K562 (cell line): Measurements from ENCODE around the gene ARMH1. TPM values are rescaled to one million over a fixed set of nuclear protein-coding genes. Genes with fewer than 3 reads are reported as not detected.
A peak's percentile ranks its signal among the peaks of the same experiment; 100 is the strongest.
"Not testable (repeated sequence)": the region's sequence is repeated elsewhere in the genome, so short reads cannot be mapped to it uniquely, and the experiment has no call there.

ENCODE experiments used
- ATAC-seq: fragments of 200-7000 bp; cut with Tn5 transposase; 3 replicates; pipeline ENCODE4 v1.9.1; 2020; ENCODE audit warnings: moderate library complexity
- BruUV-seq: library from RNA; stranded (reverse); fragments of 400-500 nt; replicated peaks from 2 replicates; lab custom pipeline; 2021; lab: Mats Ljungman, UMichigan
- CTCF ChIA-PET: fragments of 300-600 bp; formaldehyde crosslinking; extraction: SDS; loops from one replicate; lab custom pipeline; 2021; ENCODE audit warnings: low intra/inter-chr PET ratio; lab: Yijun Ruan, JAX
- POLR2A ChIA-PET: fragments of 300-600, 350-650 bp; sonication (Branson Sonifier 250); formaldehyde crosslinking; extraction: SDS; loops from one replicate; lab custom pipeline; 2021; ENCODE audit warnings: antibody characterized with exemption, inconsistent platforms; lab: Yijun Ruan, JAX
- DNase-seq, 4 experiments: peaks; one replicate each; pipeline versions ENCODE4 v3.0.0 to v3.0.0-alpha.2; 2011 to 2018; ENCODE audit warnings: low spot score in 3 of 4, mixed read lengths in 3 of 4; ENCODE audit errors: extremely low read depth in 1 of 4
- FAIRE-seq: peaks from 2 replicates; lab custom pipeline; 2011; peaks lifted over from hg19 to GRCh38; lab: Jason Lieb, UNC
- H2AFZ ChIP-seq: 2 replicates; pipeline ENCODE4 v1.6.0; 2011; ENCODE audit warnings: low read depth, low read length, control low read depth, inconsistent platforms
- H3K27ac ChIP-seq: fragments of 200-600 bp; 3 replicates; pipeline ENCODE4 v1.8.0; 2011; ENCODE audit warnings: low read depth, mild to moderate bottlenecking, control low read depth, inconsistent platforms, low read length, moderate library complexity, mixed read lengths; ENCODE audit errors: extremely low read depth
- H3K27me3 ChIP-seq, 2 experiments: fragments of 300-600 bp in 1 of 2; 2 replicates in 1 of 2; 3 replicates in 1 of 2; pipeline versions ENCODE4 v1.6.0 to v1.8.0; 2011; ENCODE audit warnings: inconsistent platforms in 2 of 2, low read length in 2 of 2, mild to moderate bottlenecking in 1 of 2, mixed read lengths in 1 of 2, moderate library complexity in 1 of 2; ENCODE audit not compliant: control insufficient read depth in 2 of 2, insufficient read depth in 2 of 2
- H3K36me3 ChIP-seq: fragments of 300-600 bp; 3 replicates; pipeline ENCODE4 v1.8.0; 2011; ENCODE audit warnings: mild to moderate bottlenecking, low read length, inconsistent platforms; ENCODE audit not compliant: control insufficient read depth, insufficient read depth
- H3K4me1 ChIP-seq, 2 experiments: fragments of 200-600 bp in 1 of 2; replicated peaks in 1 of 2; 2 replicates in 1 of 2; 3 replicates in 1 of 2; pipeline versions ENCODE4 v1.5.1 to v1.8.0; 2011; ENCODE audit warnings: inconsistent platforms in 2 of 2, low read length in 2 of 2, mild to moderate bottlenecking in 1 of 2, mixed read lengths in 1 of 2, moderate library complexity in 1 of 2; ENCODE audit not compliant: control insufficient read depth in 2 of 2, insufficient read depth in 2 of 2
- H3K4me2 ChIP-seq: 2 replicates; pipeline ENCODE4 v1.6.1; 2011; ENCODE audit warnings: low read length, control low read depth, inconsistent platforms, mixed read lengths; ENCODE audit not compliant: insufficient read depth
- H3K4me3 ChIP-seq: fragments of 200-600 bp; sonication (generic), shearing (Covaris generic); 2 replicates; pipeline ENCODE4 v1.5.1; 2016; ENCODE audit warnings: control low read depth, inconsistent platforms
- H3K79me2 ChIP-seq: fragments of 200-600 bp; 3 replicates; pipeline ENCODE4 v1.8.0; 2011; ENCODE audit warnings: low read length, inconsistent platforms; ENCODE audit not compliant: control insufficient read depth, insufficient read depth
- H3K9ac ChIP-seq, 2 experiments: 2 replicates each; pipeline versions ENCODE4 v1.6.0 to v1.6.1; 2011; ENCODE audit warnings: low read depth in 2 of 2, low read length in 2 of 2, control low read depth in 1 of 2, inconsistent platforms in 1 of 2, mild to moderate bottlenecking in 1 of 2, mixed read lengths in 1 of 2; ENCODE audit not compliant: insufficient read depth in 1 of 2
- H3K9me1 ChIP-seq: one replicate; pipeline ENCODE4 v1.6.0; 2011; ENCODE audit warnings: inconsistent platforms, mild to moderate bottlenecking, low read length, moderate library complexity; ENCODE audit not compliant: control insufficient read depth, insufficient read depth
- H3K9me3 ChIP-seq: replicated peaks from 2 replicates; pipeline ENCODE4 v1.5.1; 2011; ENCODE audit warnings: low read depth, low read length, inconsistent platforms; ENCODE audit not compliant: control insufficient read depth, insufficient read depth
- H4K20me1 ChIP-seq: replicated peaks from 2 replicates; pipeline ENCODE4 v1.6.1; 2011; ENCODE audit warnings: low read length, inconsistent platforms, mixed read lengths; ENCODE audit not compliant: control insufficient read depth, insufficient read depth
- CEBPB ChIP-seq: fragments of 450-650 bp; IDR thresholded peaks from 2 replicates; pipeline ENCODE4 v1.6.1; 2016; ENCODE audit warnings: missing genetic modification characterization, missing compliant biosample characterization
- MEIS2 ChIP-seq: fragments of 450-650 bp; IDR thresholded peaks from 2 replicates; pipeline ENCODE4 v1.6.1; 2014; ENCODE audit warnings: mild to moderate bottlenecking; ENCODE audit not compliant: partially characterized antibody
- ZEB2 ChIP-seq: fragments of 450-650 bp; IDR thresholded peaks from 2 replicates; pipeline ENCODE4 v1.6.1; 2016
- ZKSCAN1 ChIP-seq: fragments of 150-350 bp; IDR thresholded peaks from 2 replicates; pipeline ENCODE4 v1.6.1; 2016; ENCODE audit warnings: low read depth, low read length
- WGBS: fragments of 100-300 bp; shearing (Covaris generic); methylation state at CpG from one replicate; pipeline ENCODE4 v1.1.6; 2016; ENCODE audit warnings: low coverage, mixed read lengths; ENCODE audit not compliant: insufficient coverage; ENCODE audit errors: missing lambda C conversion rate; 5-methylcytosine and 5-hydroxymethylcytosine counted together
- in situ Hi-C: fragments of 300-500 bp; cut with MboI; formaldehyde crosslinking; loops from 4 replicates; pipeline ENCODE4 v1.15.0; 2018; ENCODE audit warnings: inconsistent platforms, mixed read lengths
- intact Hi-C: fragments of 100-400 bp; cut with micrococcal nuclease; formaldehyde crosslinking; loops from 2 replicates; pipeline ENCODE4 v1.14.2; 2022
- polyA plus RNA-seq, 8 experiments: library from polyadenylated mRNA; depleted of rRNA in 4 of 8; stranded (reverse) in 5 of 8; unstranded in 3 of 8; fragments of >200 nt; fragmentation: Nextera tagmentation in 2 of 8; fragmentation: Illumina TruSeq in 1 of 8; extraction: Ambion mirVana in 2 of 8; extraction: Trizol in 1 of 8; gene quantifications; 2 replicates each; pipeline versions ENCODE4 v1.2.1 to v1.2.3, GENCODE V29; 2011 to 2014; ENCODE audit warnings: inconsistent platforms in 1 of 8, missing spikeins in 1 of 8
- total RNA-seq, 7 experiments: library from RNA; depleted of rRNA in 6 of 7; stranded (reverse); fragments of >200 nt in 6 of 7; fragmentation: Illumina TruSeq in 2 of 7; extraction: Trizol in 2 of 7; gene quantifications; 2 replicates each; pipeline versions ENCODE4 v1.2.1 to v1.2.3, GENCODE V29; 2011 to 2021; ENCODE audit warnings: low replicate concordance in 1 of 7

Gene ARMH1
- total and polyA plus RNA-seq, 9 of the 15 experiments (the other 6 are each of a cell fraction or from before 2014, with no cell fraction given): 0.41 TPM; not detected in 8

- Histone ChIP-seq H2AFZ (no peak overlapping the region), H3K4me3 (no peak overlapping the region), H3K4me1 (no peaks in the 10 kb centered on the region), H3K9ac (no peak overlapping the region), H3K9me3 (no peaks in the 10 kb centered on the region), H3K36me3 (no peaks in the 10 kb centered on the region), H3K79me2 (no peaks in the 10 kb centered on the region), H3K27me3 (peaks cover 18 to 24% of the 10 kb centered on the region in 2 experiments; a peak in 4 of 5 replicates), H3K27ac (no peak overlapping the region), H4K20me1 (no peaks in the 10 kb centered on the region), H3K9me1 (no peaks in the 10 kb centered on the region), H3K4me2 (no peak overlapping the region)
- no TSS peak for BruUV-seq
- ChIA-PET CTCF (no interaction called here), POLR2A (interaction anchor here (1.5 to 1.7 kb wide), 2 partner anchors 23 to 121 kb away, joined by 4 to 6 read pairs; no protein-coding TSS in a partner anchor)
- ATAC-seq (no peak), DNase-seq (no peak), FAIRE-seq (no peak)
- WGBS: 23% methylated on average over 3 of the region's 3 CpGs
- TF ChIP-seq MEIS2: peak; percentile 37
- TF ChIP-seq ZEB2: no peak
- in situ Hi-C loops: no loop called here
- intact Hi-C loops: no loop called here
These were observed 23.6 kb downstream of the ARMH1 start for GRCh38 chr1:44698138-44698537.

GRCh38 chr1:44699375-44699774, 24.9 kb downstream of the ARMH1 start:
- H3K27me3 ChIP-seq: peaks cover 22 to 30% of the 10 kb centered on the region in 2 experiments
- H3K4me1 ChIP-seq, H3K36me3 ChIP-seq, intact Hi-C loops, H4K20me1 ChIP-seq, H3K27ac ChIP-seq, FAIRE-seq, H3K79me2 ChIP-seq, H3K4me2 ChIP-seq, CTCF ChIA-PET, H3K9ac ChIP-seq: not testable (repeated sequence)
- 58% methylated on average over 9 of the region's 9 CpGs for WGBS
- TF ChIP-seq ZKSCAN1 (0 out of 2 replicates have a peak, but pooled peaks have one; percentile 42), CEBPB (tag) (peak; percentile 33; the same call in 1 of the 2 replicates)
- TF ChIP-seq, all 486 proteins: peak for 2; not testable (repeated sequence) for 484
- H2AFZ ChIP-seq, H3K9me1 ChIP-seq, in situ Hi-C loops, H3K9me3 ChIP-seq, BruUV-seq, ATAC-seq, DNase-seq, H3K4me3 ChIP-seq: not testable (repeated sequence)
- POLR2A ChIA-PET: interaction anchor here (0.6 to 1.4 kb wide), 4 partner anchors 19 to 52 kb away, joined by 3 to 5 read pairs (median 3); no protein-coding TSS in a partner anchor
